ENCODE results near the gene SLC26A11.

SLC26A11 gene

DNA sequence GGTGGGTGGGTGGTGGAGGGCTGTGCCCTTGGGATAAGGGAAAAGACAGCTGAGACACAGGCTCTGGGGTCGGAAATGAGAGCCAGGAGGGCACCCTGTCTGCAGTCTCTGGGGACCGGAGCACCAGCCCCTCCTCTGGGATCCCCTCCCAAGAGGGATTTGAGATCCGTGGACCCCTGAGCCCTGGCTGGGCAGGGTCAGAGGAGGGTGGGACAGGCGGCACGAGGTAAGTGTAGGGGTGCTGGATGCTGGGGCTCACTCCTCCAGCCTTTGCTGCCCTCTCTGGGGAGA lies 519 bp upstream of the SLC26A11 start:
- H3K27ac ChIP-seq = peak overlapping the region; percentile 95
- TF ChIP-seq, protein P1, sequence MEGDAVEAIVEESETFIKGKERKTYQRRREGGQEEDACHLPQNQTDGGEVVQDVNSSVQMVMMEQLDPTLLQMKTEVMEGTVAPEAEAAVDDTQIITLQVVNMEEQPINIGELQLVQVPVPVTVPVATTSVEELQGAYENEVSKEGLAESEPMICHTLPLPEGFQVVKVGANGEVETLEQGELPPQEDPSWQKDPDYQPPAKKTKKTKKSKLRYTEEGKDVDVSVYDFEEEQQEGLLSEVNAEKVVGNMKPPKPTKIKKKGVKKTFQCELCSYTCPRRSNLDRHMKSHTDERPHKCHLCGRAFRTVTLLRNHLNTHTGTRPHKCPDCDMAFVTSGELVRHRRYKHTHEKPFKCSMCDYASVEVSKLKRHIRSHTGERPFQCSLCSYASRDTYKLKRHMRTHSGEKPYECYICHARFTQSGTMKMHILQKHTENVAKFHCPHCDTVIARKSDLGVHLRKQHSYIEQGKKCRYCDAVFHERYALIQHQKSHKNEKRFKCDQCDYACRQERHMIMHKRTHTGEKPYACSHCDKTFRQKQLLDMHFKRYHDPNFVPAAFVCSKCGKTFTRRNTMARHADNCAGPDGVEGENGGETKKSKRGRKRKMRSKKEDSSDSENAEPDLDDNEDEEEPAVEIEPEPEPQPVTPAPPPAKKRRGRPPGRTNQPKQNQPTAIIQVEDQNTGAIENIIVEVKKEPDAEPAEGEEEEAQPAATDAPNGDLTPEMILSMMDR (conservative IDR thresholded peaks at IDR 0.05) = no peak

DNA sequence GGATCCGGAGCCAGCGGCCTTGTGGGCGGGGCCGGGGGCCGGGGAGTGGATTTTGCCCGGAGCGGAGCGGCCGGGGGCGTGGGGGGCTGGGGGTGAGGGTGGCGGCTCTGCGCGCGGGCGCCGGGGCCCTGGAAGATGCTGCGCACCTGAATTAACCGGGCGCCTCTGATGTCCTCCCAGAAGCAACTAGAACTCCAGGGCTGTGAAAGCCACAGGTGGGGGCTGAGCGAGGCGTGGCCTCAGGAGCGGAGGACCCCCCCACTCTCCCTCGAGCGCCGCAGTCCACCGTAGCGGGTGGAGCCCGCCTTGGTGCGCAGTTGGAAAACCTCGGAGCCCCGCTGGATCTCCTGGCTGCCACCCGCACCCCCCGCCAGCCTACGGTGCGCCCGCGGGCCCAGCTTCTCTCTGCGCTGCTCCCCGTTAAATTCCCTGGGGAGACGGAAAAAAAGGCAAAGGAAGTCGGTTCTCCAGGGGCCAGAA lies 549 bp downstream of the SLC26A11 start:
- peak overlapping the region; percentile 95 for H3K27ac ChIP-seq
- TF ChIP-seq, protein P1 (conservative IDR thresholded peaks at IDR 0.05) = no peak

DNA sequence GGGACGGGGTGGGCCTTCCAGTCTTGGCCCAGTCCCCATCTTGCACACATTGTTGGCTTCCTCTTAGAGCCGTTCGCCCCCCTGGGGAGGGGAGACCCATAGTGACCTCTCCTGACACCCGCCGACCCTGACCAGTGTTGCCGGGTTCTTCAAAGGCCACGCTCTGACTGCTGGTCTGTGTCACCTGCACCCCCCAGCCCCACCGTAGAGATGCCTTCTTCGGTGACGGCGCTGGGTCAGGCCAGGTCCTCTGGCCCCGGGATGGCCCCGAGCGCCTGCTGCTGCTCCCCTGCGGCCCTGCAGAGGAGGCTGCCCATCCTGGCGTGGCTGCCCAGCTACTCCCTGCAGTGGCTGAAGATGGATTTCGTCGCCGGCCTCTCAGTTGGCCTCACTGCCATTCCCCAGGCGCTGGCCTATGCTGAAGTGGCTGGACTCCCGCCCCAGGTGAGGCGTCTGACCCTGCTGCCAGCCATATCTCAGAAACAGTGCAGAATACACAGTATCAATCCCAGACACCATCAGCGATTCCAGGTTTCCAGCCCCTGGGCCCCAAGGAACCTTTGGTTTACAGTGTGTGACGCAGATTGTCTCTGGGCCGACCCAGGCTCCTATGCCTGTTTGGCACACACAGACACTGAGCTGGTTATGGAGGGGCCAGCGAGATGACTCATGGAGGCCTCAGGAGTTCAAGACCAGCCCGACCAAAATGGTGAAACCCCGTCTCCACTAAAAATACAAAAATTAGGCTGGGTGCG lies 1.3 kb downstream of the SLC26A11 start:
- TF ChIP-seq, protein P1 (conservative IDR thresholded peaks at IDR 0.05) = no peak
- H3K27ac ChIP-seq = peak overlapping the region; percentile 95

DNA sequence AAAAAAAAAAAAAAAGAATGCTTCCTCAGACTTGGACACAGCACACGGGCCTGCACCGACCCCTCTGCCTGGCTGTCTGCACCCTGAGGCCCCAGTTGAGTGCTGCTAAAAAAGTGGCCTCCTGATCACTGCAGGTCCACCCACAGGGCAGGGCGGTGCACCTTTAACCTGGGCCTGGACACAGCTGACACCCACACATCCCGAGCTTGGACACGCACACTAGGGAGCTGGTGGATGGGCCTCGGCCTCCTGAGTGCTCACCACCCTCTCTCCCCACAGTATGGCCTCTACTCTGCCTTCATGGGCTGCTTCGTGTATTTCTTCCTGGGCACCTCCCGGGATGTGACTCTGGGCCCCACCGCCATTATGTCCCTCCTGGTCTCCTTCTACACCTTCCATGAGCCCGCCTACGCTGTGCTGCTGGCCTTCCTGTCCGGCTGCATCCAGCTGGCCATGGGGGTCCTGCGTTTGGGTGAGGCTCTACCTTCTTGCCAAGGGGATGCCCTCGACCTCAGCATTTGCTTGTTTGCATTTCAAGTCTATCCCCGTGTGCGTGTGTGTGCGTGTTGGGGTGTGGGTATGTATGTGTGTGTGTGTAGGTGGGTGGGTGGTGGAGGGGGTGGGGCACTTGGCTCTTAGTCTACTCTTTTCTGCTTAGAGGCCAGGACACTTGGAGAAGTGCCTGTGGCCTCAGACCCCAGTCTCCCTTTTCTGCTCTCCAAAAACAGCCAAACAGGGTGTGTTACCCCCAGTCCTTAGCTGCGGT lies 2.3 kb downstream of the SLC26A11 start:
- no peak overlapping the region for H3K27ac ChIP-seq
- TF ChIP-seq, protein P1 (conservative IDR thresholded peaks at IDR 0.05) = no peak

DNA sequence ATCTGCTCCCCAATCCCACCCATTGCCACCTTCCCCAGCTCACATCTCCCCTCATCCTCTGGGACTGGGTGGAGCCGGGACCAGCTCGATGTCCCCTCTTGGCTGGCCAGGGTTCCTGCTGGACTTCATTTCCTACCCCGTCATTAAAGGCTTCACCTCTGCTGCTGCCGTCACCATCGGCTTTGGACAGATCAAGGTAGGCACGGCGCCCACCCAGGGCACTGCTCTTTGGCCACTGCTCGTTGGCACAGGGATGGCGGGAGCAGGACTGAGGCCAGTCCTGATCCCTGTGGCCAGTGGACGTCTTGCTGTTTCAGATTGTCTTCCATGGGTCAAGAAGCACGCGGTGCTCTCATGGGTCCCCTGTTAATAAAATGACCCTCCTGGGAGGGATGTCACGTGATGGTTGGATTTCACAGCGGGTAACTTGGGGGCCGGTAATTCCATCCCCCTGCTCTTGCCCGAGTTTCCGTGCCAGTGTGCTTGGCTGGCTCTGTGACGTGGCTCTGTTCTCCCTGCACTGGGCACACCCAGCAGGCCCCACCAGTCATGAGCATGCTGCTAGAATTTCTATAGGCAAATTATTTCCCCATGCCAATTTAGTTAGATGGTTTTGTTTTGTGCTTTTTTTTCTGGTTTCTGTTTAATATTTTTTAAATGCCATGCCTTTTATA lies 3.1 kb downstream of the SLC26A11 start:
- TF ChIP-seq, protein P1 (conservative IDR thresholded peaks at IDR 0.05) = no peak
- no peak overlapping the region for H3K27ac ChIP-seq

DNA sequence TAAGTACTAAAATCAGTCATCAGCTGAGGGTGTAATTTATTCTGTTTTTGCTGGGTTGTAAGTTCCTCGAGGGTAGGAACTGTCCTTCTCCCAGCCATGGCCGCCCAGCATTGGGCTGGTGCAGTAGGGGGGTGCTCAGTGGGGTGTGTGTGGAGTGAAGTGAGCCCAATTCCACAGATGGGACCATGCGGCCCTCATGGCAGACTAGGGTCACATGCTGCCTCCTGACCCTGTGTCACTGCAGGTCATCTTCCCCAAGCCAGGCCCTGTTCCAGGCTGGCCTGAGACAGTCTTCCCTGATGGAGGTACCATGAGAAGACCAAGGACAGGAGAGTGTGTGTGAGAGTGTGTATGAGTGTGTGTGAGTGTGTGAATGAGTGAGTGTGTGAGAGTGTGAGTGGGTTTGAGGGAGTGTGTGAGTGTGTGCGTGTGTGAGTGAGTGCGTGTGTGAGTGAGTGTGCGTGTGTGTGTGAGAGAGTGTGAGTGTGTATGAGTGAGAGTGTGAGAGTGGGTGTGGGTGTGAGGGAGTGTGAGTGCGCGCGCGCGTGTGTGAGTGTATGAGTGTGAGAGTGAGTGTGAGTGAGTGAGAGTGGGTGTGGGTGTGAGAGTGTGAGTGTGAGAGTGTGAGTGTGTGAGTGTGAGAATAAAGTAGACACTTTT lies 3.7 kb downstream of the SLC26A11 start:
- TF ChIP-seq, protein P1 (conservative IDR thresholded peaks at IDR 0.05) = no peak

DNA sequence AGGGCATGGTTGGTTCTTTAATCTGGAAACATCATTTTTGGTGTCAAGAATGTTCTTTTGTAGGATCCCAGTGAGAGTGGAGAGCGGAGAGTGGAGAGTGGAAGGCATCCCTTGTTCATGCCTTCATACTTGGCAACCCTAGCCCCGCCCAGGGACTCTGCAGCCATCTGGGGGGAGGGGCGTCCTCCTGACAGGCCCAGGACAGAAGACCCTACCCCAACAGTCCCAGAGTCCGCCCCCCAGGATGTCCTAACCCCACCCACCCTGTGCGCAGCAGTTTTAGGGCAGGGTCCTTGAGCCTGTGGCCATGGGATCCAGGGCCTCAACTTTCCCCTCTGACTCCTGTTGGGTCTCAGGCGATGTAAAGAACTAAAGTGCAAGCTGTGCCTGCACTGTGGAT lies 4.5 kb downstream of the SLC26A11 start:
- TF ChIP-seq, protein P1 (conservative IDR thresholded peaks at IDR 0.05) = no peak
- no peak overlapping the region for H3K27ac ChIP-seq

More for the DNA sequence above, 3.7 kb downstream of the SLC26A11 start:
- H3K27ac ChIP-seq = no peak overlapping the region
